H1 (cell line): Measurements from ENCODE around the gene MAGEA8. TPM values are rescaled to one million over a fixed set of nuclear protein-coding genes. Genes with fewer than 3 reads are reported as not detected.

ENCODE experiments used
- CTCF ChIA-PET: fragments of 300-600 bp; sonication (Branson Sonifier 250); formaldehyde crosslinking; loops from one replicate; lab custom pipeline; 2021; ENCODE audit not compliant: partially characterized antibody; lab: Charles Lee
- POLR2A ChIA-PET: fragments of 300-600 bp; sonication (Branson Sonifier 250); formaldehyde crosslinking; loops from one replicate; lab custom pipeline; 2021; ENCODE audit warnings: inconsistent platforms; ENCODE audit not compliant: partially characterized antibody; lab: Charles Lee
- DNase-seq, 2 experiments: peaks; one replicate each; pipeline versions ENCODE4 v3.0.0 to v3.0.0-alpha.2; 2010 to 2022; ENCODE audit warnings: low spot score in 2 of 2, low read depth in 1 of 2, mixed read lengths in 1 of 2
- FAIRE-seq: peaks from 2 replicates; lab custom pipeline; 2011; peaks lifted over from hg19 to GRCh38; lab: Jason Lieb, UNC
- H2AFZ ChIP-seq: 2 replicates; pipeline ENCODE4 v1.8.1; 2012; ENCODE audit warnings: low read length, inconsistent platforms
- H2AK5ac ChIP-seq: 2 replicates; pipeline ENCODE4 v1.6.1; 2013; ENCODE audit warnings: low read depth, low read length
- H2BK120ac ChIP-seq: replicated peaks from 2 replicates; pipeline ENCODE3; 2013; ENCODE audit warnings: low read depth, low read length, inconsistent platforms
- H2BK12ac ChIP-seq: 2 replicates; pipeline ENCODE4 v1.6.1; 2013; ENCODE audit warnings: low read depth, low read length
- H2BK15ac ChIP-seq: 2 replicates; pipeline ENCODE4 v1.6.1; 2013; ENCODE audit warnings: low read length
- H2BK20ac ChIP-seq: 2 replicates; pipeline ENCODE4 v1.6.1; 2013; ENCODE audit warnings: low read length
- H2BK5ac ChIP-seq: 2 replicates; pipeline ENCODE4 v1.6.1; 2013; ENCODE audit warnings: low read depth, low read length
- H3K14ac ChIP-seq: 2 replicates; pipeline ENCODE4 v1.6.1; 2013; ENCODE audit warnings: inconsistent platforms; ENCODE audit not compliant: insufficient read length
- H3K18ac ChIP-seq: 2 replicates; pipeline ENCODE4 v1.6.1; 2013; ENCODE audit warnings: low read length; ENCODE audit errors: extremely low read depth
- H3K23ac ChIP-seq: 2 replicates; pipeline ENCODE4 v1.6.1; 2013; ENCODE audit warnings: inconsistent platforms; ENCODE audit not compliant: insufficient read length
- H3K23me2 ChIP-seq: 2 replicates; pipeline ENCODE4 v1.6.1; 2013; ENCODE audit warnings: low read depth, low read length
- H3K27ac ChIP-seq: 2 replicates; pipeline ENCODE4 v1.6.1; 2011; ENCODE audit warnings: low read depth, low read length, inconsistent platforms
- H3K27me3 ChIP-seq, 4 experiments: replicated peaks in 1 of 4; 1 replicate in 1 of 4; 2 replicates in 3 of 4; pipeline versions ENCODE4 v1.6.1 to v1.8.1; 2011 to 2013; ENCODE audit warnings: low read length in 3 of 4, mild to moderate bottlenecking in 3 of 4, inconsistent platforms in 2 of 4, mixed read lengths in 2 of 4, moderate library complexity in 1 of 4; ENCODE audit not compliant: control insufficient read depth in 3 of 4, insufficient read depth in 3 of 4; ENCODE audit errors: extremely low read depth in 1 of 4
- H3K36me3 ChIP-seq, 4 experiments: 2 replicates each; pipeline versions ENCODE4 v1.6.1 to v1.8.1; 2011 to 2013; ENCODE audit warnings: mild to moderate bottlenecking in 4 of 4, low read length in 3 of 4, moderate library complexity in 2 of 4, control low read depth in 1 of 4, inconsistent platforms in 1 of 4; ENCODE audit not compliant: insufficient read depth in 4 of 4, control insufficient read depth in 2 of 4
- H3K4ac ChIP-seq: replicated peaks from 2 replicates; pipeline ENCODE3; 2013; ENCODE audit warnings: low read length, low read depth, mixed read lengths, inconsistent platforms; ENCODE audit not compliant: insufficient read length
- H3K4me1 ChIP-seq, 4 experiments: replicated peaks in 1 of 4; 1 replicate in 1 of 4; 2 replicates in 3 of 4; pipeline versions ENCODE4 v1.6.1 to v1.8.1; 2011 to 2013; ENCODE audit warnings: low read length in 3 of 4, inconsistent platforms in 2 of 4, mixed read lengths in 1 of 4; ENCODE audit not compliant: insufficient read depth in 4 of 4, control insufficient read depth in 3 of 4
- H3K4me2 ChIP-seq, 2 experiments: 2 replicates each; pipeline versions ENCODE4 v1.6.1 to v1.8.1; 2011 to 2013; ENCODE audit warnings: low read depth in 2 of 2, low read length in 2 of 2, control low read depth in 1 of 2, inconsistent platforms in 1 of 2, mild to moderate bottlenecking in 1 of 2; ENCODE audit not compliant: insufficient read depth in 1 of 2
- H3K4me3 ChIP-seq, 4 experiments: fragments of 200-600, 300-600 bp in 1 of 4; sonication (generic), shearing (Covaris generic), sonication (Bioruptor Twin) in 1 of 4; 2 replicates each; pipeline versions ENCODE4 v1.5.1 to v1.8.1; 2011 to 2016; ENCODE audit warnings: low read length in 4 of 4, low read depth in 3 of 4, control low read depth in 2 of 4, inconsistent platforms in 2 of 4, mild to moderate bottlenecking in 2 of 4, mixed read lengths in 1 of 4, moderate library complexity in 1 of 4; ENCODE audit not compliant: insufficient read depth in 2 of 4; ENCODE audit errors: extremely low read depth in 1 of 4
- H3K56ac ChIP-seq: replicated peaks from 2 replicates; pipeline ENCODE3; 2013; ENCODE audit warnings: low read depth, mild to moderate bottlenecking, mixed read lengths, low read length, inconsistent platforms; ENCODE audit not compliant: insufficient read length
- H3K79me1 ChIP-seq: 2 replicates; pipeline ENCODE4 v1.6.1; 2013; ENCODE audit warnings: low read depth, low read length, control low read depth
- H3K79me2 ChIP-seq, 2 experiments: 2 replicates each; pipeline versions ENCODE4 v1.6.1 to v1.8.1; 2012 to 2013; ENCODE audit warnings: low read length in 2 of 2, mild to moderate bottlenecking in 2 of 2, inconsistent platforms in 1 of 2; ENCODE audit not compliant: insufficient read depth in 2 of 2, control insufficient read depth in 1 of 2
- H3K9ac ChIP-seq, 4 experiments: replicated peaks in 1 of 4; 1 replicate in 1 of 4; 2 replicates in 3 of 4; pipeline versions ENCODE4 v1.6.1 to v1.8.1; 2011 to 2013; ENCODE audit warnings: low read depth in 3 of 4, low read length in 3 of 4, control low read depth in 2 of 4, mild to moderate bottlenecking in 2 of 4, moderate library complexity in 2 of 4, inconsistent platforms in 1 of 4; ENCODE audit errors: extremely low read depth in 1 of 4
- H3K9me3 ChIP-seq, 2 experiments: 2 replicates each; pipeline versions ENCODE4 v1.6.1 to v1.8.1; 2012 to 2013; ENCODE audit warnings: mild to moderate bottlenecking in 2 of 2, moderate library complexity in 2 of 2, control low read depth in 1 of 2, inconsistent platforms in 1 of 2, low read depth in 1 of 2, low read length in 1 of 2, mixed read lengths in 1 of 2; ENCODE audit not compliant: insufficient read depth in 2 of 2
- H4K20me1 ChIP-seq, 2 experiments: replicated peaks in 1 of 2; 2 replicates each; pipeline versions ENCODE3 to v1.8.1; 2011 to 2013; ENCODE audit warnings: inconsistent platforms in 2 of 2, low read length in 2 of 2, mild to moderate bottlenecking in 1 of 2; ENCODE audit not compliant: insufficient read depth in 2 of 2, control insufficient read depth in 1 of 2
- H4K5ac ChIP-seq: 2 replicates; pipeline ENCODE4 v1.6.1; 2013; ENCODE audit warnings: low read length, low read depth, mixed read lengths, inconsistent platforms; ENCODE audit not compliant: insufficient read length
- H4K8ac ChIP-seq: 2 replicates; pipeline ENCODE4 v1.8.0; 2013; ENCODE audit warnings: mild to moderate bottlenecking, moderate library complexity, low read length, inconsistent platforms; ENCODE audit not compliant: insufficient read depth; ENCODE audit errors: extremely low read depth
- H4K91ac ChIP-seq: replicated peaks from 2 replicates; pipeline ENCODE3; 2013; ENCODE audit warnings: low read length, mixed read lengths, inconsistent platforms; ENCODE audit not compliant: insufficient read length
- CBX5 ChIP-seq: fragments of 300-800, 300-1000 bp; sonication (generic); IDR thresholded peaks from 2 replicates; pipeline ENCODE4 v1.7.1; 2016; ENCODE audit warnings: antibody characterized with exemption, low read length, low read depth
- CHD1 ChIP-seq: IDR thresholded peaks from 2 replicates; pipeline ENCODE4 v1.6.1; 2012; ENCODE audit warnings: low read depth, low read length, improper control_type of control experiment
- CHD2 ChIP-seq: IDR thresholded peaks from 2 replicates; pipeline ENCODE4 v1.6.1; 2012; ENCODE audit warnings: low read length, improper control_type of control experiment
- EP300 ChIP-seq, 2 experiments: IDR thresholded peaks; 1 replicate in 1 of 2; 2 replicates in 1 of 2; pipeline ENCODE4 v1.6.1; 2011 to 2012; ENCODE audit warnings: low read depth in 2 of 2, low read length in 2 of 2, mild to moderate bottlenecking in 2 of 2, borderline replicate concordance in 1 of 2, inconsistent platforms in 1 of 2, moderate library complexity in 1 of 2
- HDAC2 ChIP-seq, 2 experiments: fragments of 300-600 bp in 1 of 2; sonication (generic) in 1 of 2; IDR thresholded peaks; 2 replicates each; pipeline ENCODE4 v1.6.1; 2011 to 2012; ENCODE audit warnings: low read depth in 2 of 2, low read length in 2 of 2, mild to moderate bottlenecking in 2 of 2, moderate library complexity in 2 of 2, borderline replicate concordance in 1 of 2, inconsistent platforms in 1 of 2
- JUND ChIP-seq: IDR thresholded peaks from 2 replicates; pipeline ENCODE4 v1.6.1; 2011; ENCODE audit warnings: mild to moderate bottlenecking, improper control_type of control experiment, low read length
- POLR2A ChIP-seq, 2 experiments: IDR thresholded peaks; 1 replicate in 1 of 2; 2 replicates in 1 of 2; pipeline ENCODE4 v1.6.1; 2011; ENCODE audit warnings: low read depth in 2 of 2, low read length in 2 of 2, mild to moderate bottlenecking in 2 of 2; ENCODE audit errors: control extremely low read depth in 1 of 2
- RAD21 ChIP-seq, 2 experiments: IDR thresholded peaks in 1 of 2; conservative IDR thresholded peaks in 1 of 2; 2 replicates each; pipeline ENCODE4 v1.6.1; 2011; ENCODE audit warnings: low read depth in 2 of 2, low read length in 2 of 2, improper control_type of control experiment in 1 of 2, inconsistent platforms in 1 of 2, mild to moderate bottlenecking in 1 of 2, moderate library complexity in 1 of 2
- YY1 ChIP-seq: IDR thresholded peaks from 2 replicates; pipeline ENCODE4 v1.6.1; 2011; ENCODE audit warnings: low read depth, mild to moderate bottlenecking, low read length
- WGBS, 2 experiments: shearing (Covaris generic) in 1 of 2; methylation state at CpG; one replicate each; pipeline versions ENCODE4 v1.1.6 to v1.1.7; 2013 to 2015; ENCODE audit warnings: low lambda C conversion rate in 2 of 2, mixed read lengths in 2 of 2, inconsistent platforms in 1 of 2, low coverage in 1 of 2, missing lambda C conversion rate in 1 of 2; ENCODE audit not compliant: insufficient replicate concordance in 2 of 2, insufficient coverage in 1 of 2, insufficient read length in 1 of 2; ENCODE audit errors: extremely low coverage in 1 of 2, missing lambda C conversion rate in 1 of 2; 5-methylcytosine and 5-hydroxymethylcytosine counted together
- polyA plus RNA-seq, 7 experiments: library from polyadenylated mRNA; depleted of rRNA in 3 of 7; stranded (reverse) in 5 of 7; unstranded in 2 of 7; fragments of >200 nt in 5 of 7; fragments of 200-250 nt in 2 of 7; gene quantifications; 1 replicate in 5 of 7; 2 replicates in 1 of 7; 4 replicates in 1 of 7; pipeline versions ENCODE4 v1.2.1 to v1.2.3, GENCODE V29; 2011 to 2013; ENCODE audit warnings: missing spikeins in 2 of 7, mixed read lengths in 2 of 7
- total RNA-seq: library from RNA; stranded (reverse); fragmentation: NEBNext Ultra II Directional; extraction: Animal tissue kit (Norgen Biotek cat#: 25700); gene quantifications from 2 replicates; pipeline ENCODE4 v1.2.1, GENCODE V29; 2021

MAGEA8 gene
- total and polyA plus RNA-seq, 2 of the 8 experiments (the other 6 are each of a cell fraction or from before 2014, with no cell fraction given) = not detected

DNA sequence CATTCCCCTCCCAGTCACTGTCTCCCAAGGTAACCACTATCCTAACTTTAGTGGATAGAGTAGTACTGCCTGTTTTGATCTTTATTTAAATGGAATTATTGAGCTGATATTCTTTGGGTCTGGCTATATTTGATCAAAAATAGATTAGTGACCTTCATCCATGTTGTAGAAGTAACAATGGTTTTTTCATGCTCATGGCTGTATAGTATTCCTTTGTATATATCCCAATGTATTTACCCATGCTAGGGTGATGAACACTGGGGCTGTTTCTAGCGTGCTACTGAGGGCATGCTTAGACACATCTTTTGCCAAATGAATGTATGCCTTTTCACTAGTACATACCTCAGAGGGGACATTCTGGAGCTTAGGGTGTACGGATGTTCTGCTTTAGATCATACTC is 10.1 kb upstream of the MAGEA8 start:
- no peaks in the 10 kb centered on the region for H3K36me3 ChIP-seq
- H3K14ac ChIP-seq = no peak overlapping the region
- H3K27me3 ChIP-seq = no peaks in the 10 kb centered on the region
- no peak overlapping the region for H2AFZ ChIP-seq
- DNase-seq = no peak
- no peak overlapping the region for H2BK120ac ChIP-seq
- no peak overlapping the region for H4K8ac ChIP-seq
- H3K4me1 ChIP-seq = no peaks in the 10 kb centered on the region
- H2BK15ac ChIP-seq = no peak overlapping the region
- no peaks in the 10 kb centered on the region for H3K9me3 ChIP-seq
- ChIA-PET CTCF (interaction anchor here (1.6 to 2.6 kb wide), 2 partner anchors 10 to 179 kb away, joined by 3 to 7 read pairs; partner anchors contain the start of gene MAGEA8), POLR2A (no interaction called here)
- no peak overlapping the region for H3K4me2 ChIP-seq
- WGBS, 2 experiments = 81% methylated on average over 2 of the region's 2 CpGs; no CpG with 5 or more reads in 1 of the 2 experiments
- no peak for FAIRE-seq
- no peak overlapping the region for H2BK12ac ChIP-seq
- no peak overlapping the region for H4K5ac ChIP-seq
- no peaks in the 10 kb centered on the region for H3K23me2 ChIP-seq
- H2BK20ac ChIP-seq = no peak overlapping the region
- no peak overlapping the region for H3K4me3 ChIP-seq
- H4K91ac ChIP-seq = no peak overlapping the region
- H3K4ac ChIP-seq = no peak overlapping the region
- H3K79me2 ChIP-seq = no peaks in the 10 kb centered on the region
- no peak overlapping the region for H3K56ac ChIP-seq
- H3K18ac ChIP-seq = no peak overlapping the region
- H3K27ac ChIP-seq = no peak overlapping the region
- no peaks in the 10 kb centered on the region for H4K20me1 ChIP-seq
- H3K9ac ChIP-seq = no peak overlapping the region
- no peak overlapping the region for H3K23ac ChIP-seq
- no peak for TF ChIP-seq HDAC2 (IDR thresholded peaks at IDR 0.05; ENCODE audit: borderline replicate concordance in 1 of 2, low read depth in 2 of 2, low read length in 2 of 2)
- no peak for TF ChIP-seq RAD21 (IDR thresholded peaks at IDR 0.05 in 1 of 2, conservative IDR thresholded peaks at IDR 0.05 in 1 of 2; ENCODE audit: low read depth in 2 of 2, low read length in 2 of 2)
- no peak for TF ChIP-seq YY1
- no peak for TF ChIP-seq CBX5
- TF ChIP-seq CHD1 = no peak
- TF ChIP-seq JUND = no peak
- TF ChIP-seq EP300 (IDR thresholded peaks at IDR 0.05; ENCODE audit: borderline replicate concordance in 1 of 2, low read depth in 2 of 2, low read length in 2 of 2) = no peak
- no peak for TF ChIP-seq CHD2
- TF ChIP-seq POLR2A (IDR thresholded peaks at IDR 0.05; ENCODE audit: control extremely low read depth in 1 of 2, low read depth in 2 of 2, low read length in 2 of 2) = no peak
- H2BK5ac ChIP-seq = no peak overlapping the region
- no peak overlapping the region for H2AK5ac ChIP-seq
- no peaks in the 10 kb centered on the region for H3K79me1 ChIP-seq
